Measurements from ENCODE around the gene ATP6AP1. TPM values are rescaled to one million over a fixed set of nuclear protein-coding genes. Genes with fewer than 3 reads are reported as not detected.
A peak's percentile ranks its signal among the peaks of the same experiment; 100 is the strongest.

Gene ATP6AP1
- total RNA-seq, 1 experiment from 2014 or later = 144 TPM

DNA sequence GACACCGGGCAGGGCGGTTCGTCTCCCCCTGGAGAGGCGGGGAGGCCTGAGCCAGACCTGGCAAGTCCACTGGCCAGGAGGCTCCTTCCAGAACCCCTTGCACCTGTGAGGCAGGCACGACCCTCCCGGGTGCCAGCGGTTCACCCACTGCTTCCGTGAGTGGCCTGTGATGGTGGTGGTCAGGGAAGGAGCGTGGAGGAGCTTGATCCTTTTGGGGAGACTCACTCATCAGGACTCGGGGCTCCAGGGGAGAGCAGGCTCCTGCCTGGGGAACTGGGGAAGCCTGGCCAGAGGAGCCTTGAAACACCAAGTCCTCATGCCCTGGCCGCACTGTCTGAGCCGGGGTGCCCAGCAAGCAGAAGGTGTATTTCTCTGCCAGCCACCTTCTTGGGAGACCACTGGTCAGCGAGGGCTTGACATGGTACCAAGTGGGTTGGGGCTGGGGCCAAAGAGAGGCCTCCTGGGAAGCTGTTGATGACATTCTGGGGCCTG, 16.3 kb downstream of the ATP6AP1 start:
- DNase-seq (ENCODE audit: low read depth) = no peak

DNA sequence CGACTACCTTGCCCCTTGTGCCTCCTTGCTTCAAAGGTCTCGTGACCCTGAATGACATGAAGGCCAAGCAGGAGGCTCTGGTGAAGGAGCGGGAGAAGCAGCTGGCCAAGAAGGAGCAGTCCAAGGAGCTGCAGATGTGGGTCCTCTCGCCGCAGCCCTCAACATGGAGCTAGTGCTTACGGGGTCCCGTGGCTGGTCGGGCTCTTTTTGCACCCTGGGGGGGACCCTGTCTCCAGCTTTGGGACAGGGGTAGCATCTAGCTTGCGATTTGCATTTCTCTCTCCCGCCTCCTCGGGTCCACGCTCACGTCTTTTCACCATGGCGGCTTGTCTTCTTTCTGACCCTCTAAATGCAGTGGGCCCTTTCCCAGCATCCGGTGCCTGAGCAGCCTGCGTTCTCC, 17.3 kb downstream of the ATP6AP1 start:
- no peak for DNase-seq (ENCODE audit: low read depth)

DNA sequence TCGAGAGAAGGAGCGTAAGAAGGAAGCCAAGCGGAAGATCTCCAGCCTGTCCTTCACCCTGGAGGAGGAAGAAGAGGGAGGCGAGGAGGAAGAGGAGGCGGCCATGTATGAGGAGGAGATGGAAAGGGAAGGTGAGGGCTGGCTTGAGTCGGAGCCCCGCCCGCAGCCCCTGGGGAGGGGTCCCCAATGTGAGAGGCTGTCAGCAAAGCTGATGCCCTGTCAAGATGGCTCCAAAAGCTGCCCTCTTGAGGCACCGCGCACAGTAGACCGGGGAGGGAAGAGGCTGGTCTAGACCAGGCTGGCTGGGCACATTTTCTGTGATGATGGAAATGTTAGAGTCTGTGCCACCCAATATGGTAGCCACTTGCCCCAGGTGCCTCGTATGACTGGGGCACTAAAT, 18.0 kb downstream of the ATP6AP1 start:
- DNase-seq (ENCODE audit: low read depth) = no peak

DNA sequence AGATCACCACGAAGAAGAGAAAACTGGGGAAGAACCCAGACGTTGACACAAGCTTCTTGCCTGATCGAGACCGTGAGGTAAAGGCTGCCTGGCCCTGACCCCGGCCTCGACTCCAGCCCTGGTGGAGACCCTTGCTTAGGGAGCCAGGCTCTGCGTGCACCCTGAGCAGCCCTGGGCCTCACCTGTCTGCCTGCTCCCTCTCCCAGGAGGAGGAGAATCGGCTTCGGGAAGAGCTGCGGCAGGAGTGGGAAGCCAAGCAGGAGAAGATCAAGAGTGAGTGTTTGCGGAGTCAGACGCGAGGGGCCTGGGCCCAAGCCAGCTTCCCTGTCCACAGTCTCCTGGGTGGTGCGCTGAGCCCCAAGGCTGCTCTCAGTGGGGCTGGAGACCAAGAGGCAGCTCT, 20.0 kb downstream of the ATP6AP1 start:
- no peak for DNase-seq (ENCODE audit: low read depth)

DNA sequence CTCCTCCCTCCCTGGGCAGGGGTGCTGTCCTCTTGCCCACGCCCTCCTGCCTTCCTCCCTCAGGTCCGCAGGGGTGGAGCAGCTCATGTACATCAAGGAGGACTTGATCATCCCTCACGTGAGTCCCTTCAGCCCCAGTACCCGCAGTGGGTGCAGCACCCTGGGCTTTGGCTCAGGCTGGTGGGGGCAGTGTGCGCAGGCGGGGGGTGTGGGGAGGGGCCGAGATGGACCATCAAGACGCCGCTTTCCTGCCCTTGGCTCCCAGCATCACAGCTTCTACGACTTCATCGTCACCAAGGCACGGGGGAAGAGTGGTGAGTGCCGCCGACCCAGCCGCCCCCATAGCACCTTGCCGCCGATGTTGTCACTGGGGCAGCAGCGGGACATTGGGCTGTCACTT, 21.1 kb downstream of the ATP6AP1 start:
- no peak for DNase-seq (ENCODE audit: low read depth)

DNA sequence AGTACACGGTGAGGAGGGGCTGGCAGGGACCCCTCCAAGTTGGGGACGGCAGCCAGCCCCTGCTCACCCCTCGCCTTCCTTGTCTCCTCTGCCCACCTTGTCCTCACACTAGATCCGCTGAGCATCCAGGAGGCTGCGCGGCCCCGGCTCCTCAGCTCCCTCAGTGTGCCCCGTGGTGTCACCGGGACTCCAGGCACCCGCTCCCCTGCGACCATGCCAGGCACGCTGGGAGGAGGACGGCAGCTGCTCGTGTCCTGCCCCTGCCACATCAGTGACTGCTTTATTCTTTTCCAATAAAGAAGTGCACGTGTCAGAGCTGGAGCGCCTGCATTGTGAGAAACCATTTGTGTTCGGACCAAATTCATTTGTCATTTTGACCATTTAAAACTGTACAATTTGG, 21.8 kb downstream of the ATP6AP1 start:
- DNase-seq (ENCODE audit: low read depth) = no peak

DNA sequence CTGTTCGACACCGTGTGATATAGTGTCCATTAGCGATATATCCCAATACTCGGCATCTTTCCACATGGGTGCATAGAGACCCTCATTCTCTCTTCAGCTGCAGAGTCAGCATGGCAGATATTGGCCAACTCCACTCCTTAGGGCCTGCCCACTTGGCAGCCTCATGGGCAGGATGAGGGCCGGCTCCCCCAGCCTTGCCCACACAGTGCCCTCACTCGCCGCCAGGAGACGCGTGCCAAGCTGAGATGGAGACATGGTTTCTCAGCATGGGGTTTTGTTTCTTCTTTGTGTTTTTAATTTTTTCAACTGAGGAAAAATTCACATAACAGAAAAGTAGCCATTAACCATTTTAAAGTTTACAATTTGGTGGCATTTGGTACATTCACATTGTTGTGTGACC, 24.3 kb downstream of the ATP6AP1 start:
- DNase-seq (ENCODE audit: low read depth) = no peak

DNA sequence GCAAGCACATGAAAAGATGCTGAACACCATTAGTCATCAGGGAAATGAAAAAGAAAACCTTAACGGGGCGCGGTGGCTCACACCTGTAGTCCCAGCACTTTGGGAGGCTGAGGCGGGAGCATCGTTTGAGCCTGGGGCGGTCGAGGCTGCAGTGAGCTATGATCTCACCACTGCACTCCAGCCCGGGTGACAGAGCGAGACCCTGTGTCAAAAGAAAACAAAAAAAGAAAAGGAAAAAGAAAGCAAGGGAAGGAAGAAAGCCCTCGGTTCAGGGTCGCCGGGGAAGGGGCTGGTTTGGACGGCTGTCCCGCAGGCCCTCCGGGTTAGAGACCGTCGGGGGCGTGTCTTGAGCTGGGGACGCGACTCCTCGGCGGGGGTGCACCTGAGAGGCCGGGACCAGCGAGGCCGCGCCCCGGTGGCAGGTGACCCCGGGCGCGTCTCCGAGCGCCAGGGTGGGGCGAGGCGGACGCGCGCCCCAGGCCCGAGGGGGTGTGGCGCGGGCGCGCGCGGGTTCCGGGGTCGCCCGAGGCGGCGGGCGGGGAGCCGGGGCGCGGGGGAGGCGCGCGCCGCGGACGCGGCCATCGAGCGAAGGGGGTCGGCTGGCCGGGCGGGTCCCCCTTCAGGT, 29.1 kb downstream of the ATP6AP1 start:
- DNase-seq (ENCODE audit: low read depth) = peak; percentile 44

DNA sequence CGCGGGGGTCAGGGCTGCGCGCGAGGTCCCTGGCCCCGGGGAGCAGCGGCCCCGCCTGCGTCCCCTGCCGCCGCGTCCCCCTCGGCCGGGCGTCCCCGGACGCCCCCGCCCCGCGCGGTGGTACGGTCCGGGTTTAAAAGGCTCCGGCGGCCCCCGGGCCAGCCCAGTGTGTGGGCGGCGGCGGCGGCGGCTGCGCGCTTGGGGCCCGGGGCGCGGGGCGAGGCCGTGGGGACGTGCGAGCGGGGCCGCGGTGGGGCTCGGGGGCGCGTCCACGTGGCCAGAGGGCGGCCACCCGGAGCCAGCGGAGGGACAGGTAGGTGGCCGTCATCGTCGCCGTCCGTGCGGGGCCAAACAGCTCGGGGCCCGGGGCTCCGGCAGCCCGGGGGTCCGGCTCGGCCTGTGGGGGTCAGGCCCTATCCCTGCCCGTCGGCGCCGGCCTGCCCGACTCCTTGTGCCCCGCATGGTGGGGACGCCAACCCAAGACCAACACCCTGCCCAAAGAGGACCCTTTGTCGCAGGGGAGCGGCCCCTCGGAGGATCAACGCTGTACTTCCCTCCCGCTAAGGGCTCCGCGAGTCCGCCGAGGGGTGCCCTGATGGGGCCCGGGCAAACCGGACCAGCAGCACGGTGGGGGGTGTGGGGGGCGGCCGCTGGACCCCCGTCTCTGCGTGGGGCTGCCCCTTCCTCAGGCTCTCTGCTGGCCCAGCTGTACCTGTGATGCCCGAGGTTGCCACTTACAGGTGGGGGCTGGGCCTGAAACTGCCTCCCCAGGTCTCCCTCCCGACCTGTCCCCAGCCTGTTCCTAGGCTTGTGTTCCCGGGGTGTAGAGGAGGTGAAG, 29.9 kb downstream of the ATP6AP1 start, which contains the start of gene PLXNA3:
Gene PLXNA3 (plus strand): TSS at position 166 of the 838 bp plus-strand sequence. CDS start 1,903 bp downstream, outside the sequence.
- peak; percentile 40 for DNase-seq (ENCODE audit: low read depth)

DNA sequence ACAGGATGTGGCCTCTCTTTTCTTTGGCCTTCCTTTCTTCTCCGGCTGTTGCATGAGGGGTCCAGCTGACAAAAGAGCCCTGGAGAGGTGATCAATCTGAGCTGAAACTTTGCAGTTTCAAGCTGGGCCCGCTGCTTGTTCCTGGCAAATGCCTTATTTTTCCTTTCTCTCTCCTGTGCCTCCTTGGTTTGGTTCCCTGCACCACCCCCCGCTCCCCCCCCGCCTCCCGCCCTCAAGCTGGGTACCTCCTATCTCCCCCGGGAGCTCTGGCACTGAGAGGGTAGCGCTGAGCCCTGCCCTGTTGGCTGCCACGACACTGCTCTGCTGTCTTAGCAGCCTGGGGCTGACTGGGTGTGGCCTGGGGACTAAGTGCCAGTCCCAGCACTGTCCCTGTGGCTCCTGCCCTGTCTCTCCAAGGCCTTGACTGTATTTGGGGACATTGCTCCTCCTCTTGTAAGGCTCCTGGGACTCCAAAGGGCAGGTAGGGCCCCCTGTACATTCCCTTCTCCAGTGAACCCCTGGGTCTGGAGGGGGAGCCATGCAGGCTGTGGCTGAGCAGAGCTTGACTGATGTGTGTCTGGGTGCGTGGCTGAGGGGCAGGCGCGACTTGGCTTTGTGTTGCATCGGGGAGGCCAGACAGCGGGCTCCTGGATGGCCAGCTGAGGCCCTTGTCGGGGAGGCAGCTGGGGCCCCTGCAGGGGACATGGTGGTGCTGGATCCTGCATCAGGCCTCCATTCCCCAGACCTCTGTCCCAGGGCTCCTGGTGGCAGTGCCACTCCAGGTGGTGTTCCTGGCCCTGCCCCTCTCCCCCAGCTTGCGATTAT, 30.7 kb downstream of the ATP6AP1 start:
- peak; percentile 60 for DNase-seq (ENCODE audit: low read depth)

DNA sequence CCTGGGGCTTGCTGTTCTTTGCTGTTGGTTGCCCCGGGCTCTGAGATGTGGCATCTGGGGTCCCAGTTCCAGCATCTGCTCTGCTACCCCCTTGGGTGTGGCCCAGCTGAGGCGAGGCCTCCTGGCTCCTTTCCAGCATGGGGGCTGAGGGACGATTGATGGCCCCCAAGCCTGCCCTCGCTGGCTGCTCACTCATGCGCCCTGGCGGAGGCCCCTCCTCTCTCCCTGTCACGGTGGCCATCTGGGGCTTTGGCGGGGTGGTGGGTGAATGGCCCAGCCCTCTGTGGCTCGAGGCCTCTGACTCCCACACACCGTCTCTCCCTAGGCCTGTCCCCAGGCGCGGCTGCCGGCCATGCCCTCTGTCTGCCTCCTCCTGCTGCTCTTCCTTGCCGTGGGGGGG, 31.4 kb downstream of the ATP6AP1 start:
- DNase-seq (ENCODE audit: low read depth) = no peak

DNA sequence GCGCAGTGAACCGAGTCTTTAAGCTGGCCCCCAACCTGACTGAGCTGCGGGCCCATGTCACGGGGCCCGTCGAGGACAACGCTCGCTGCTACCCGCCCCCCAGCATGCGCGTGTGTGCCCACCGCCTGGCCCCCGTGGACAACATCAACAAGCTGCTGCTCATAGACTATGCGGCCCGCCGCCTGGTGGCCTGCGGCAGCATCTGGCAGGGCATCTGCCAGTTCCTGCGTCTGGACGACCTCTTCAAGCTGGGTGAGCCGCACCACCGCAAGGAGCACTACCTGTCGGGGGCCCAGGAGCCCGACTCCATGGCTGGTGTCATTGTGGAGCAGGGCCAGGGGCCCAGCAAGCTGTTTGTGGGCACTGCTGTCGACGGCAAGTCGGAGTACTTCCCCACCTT, 31.8 kb downstream of the ATP6AP1 start:
- no peak for DNase-seq (ENCODE audit: low read depth)

DNA sequence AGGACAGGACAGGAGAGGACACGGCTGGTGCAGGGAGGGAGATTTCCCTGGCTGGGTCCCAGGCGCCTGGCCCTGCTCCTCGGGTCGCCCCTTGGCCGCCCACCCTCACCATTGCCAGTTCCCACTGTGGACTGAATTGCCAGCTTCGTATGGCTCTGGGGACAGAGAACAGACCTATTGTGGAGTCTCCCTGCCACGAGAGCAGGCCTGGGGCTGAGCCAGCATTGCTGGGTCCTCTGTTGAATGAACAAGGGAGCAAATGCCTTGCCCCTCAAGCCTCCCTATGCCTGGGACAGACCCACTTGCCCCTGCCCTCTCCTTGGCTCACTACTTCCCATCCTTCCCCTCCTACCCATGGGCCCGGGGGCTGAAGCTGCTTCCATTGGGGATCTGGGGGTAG, 33.9 kb downstream of the ATP6AP1 start:
- no peak for DNase-seq (ENCODE audit: low read depth)

DNA sequence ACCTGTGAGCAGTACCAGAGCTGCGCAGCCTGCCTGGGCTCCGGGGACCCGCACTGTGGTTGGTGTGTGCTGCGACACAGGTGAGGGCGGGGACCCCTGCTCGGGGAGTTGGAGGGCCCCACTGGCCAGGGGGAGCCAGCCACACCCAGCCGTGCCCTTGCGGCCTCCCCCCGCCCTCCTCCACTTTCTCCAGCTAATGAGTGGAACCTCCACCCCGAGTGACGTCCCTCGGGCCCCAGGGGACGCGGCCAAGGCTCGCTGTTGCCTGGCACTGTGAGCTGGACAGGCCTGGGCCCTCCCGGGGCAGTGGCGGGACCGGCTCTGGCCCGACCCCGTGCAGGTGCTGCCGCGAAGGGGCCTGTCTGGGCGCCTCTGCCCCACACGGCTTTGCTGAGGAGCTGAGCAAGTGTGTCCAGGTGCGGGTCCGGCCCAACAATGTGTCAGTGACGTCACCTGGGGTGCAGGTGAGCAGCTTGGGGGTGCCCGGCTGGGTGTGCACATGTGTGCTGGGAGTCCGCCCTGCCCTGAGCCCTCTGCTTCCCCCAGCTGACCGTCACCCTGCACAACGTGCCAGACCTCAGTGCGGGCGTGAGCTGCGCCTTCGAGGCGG, 35.2 kb downstream of the ATP6AP1 start:
- no peak for DNase-seq (ENCODE audit: low read depth)

DNA sequence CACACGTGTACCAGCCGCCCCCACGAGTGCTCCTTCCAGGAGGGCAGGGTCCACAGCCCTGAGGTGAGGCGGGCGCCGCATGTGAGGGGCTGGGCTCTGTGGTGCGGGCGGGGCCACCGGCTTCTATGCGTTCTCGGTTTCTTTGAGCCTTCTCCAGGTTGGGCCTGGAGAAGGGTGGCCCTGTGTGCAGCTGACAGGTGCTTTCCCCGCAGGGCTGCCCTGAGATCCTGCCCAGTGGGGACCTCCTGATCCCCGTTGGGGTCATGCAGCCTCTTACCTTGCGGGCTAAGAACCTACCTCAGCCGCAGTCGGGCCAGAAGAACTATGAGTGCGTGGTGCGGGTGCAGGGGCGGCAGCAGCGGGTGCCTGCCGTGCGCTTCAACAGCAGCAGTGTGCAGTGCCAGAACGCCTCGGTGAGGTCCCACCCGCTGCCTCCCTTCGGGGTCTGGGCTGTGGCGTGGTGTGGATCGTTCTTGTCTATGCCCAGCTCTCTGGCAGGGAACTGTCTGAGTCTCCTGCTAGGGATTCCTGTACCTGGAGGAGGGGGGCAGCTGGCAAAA, 36.4 kb downstream of the ATP6AP1 start:
- DNase-seq (ENCODE audit: low read depth) = no peak

DNA sequence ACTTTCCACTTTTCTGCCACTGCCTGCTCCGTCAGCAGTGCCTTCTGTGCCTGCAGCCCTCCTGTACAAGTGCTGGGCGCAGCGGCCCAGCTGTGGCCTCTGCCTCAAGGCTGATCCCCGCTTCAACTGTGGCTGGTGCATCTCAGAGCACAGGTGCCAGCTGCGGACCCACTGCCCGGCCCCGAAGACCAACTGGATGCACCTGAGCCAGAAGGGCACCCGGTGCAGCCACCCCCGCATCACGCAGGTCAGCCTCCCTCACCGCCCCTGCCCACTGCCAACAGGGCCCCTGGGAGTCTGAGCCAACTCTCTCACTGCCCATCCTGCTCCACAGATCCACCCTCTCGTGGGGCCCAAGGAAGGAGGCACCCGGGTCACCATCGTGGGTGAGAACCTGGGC, 37.1 kb downstream of the ATP6AP1 start:
- DNase-seq (ENCODE audit: low read depth) = no peak

DNA sequence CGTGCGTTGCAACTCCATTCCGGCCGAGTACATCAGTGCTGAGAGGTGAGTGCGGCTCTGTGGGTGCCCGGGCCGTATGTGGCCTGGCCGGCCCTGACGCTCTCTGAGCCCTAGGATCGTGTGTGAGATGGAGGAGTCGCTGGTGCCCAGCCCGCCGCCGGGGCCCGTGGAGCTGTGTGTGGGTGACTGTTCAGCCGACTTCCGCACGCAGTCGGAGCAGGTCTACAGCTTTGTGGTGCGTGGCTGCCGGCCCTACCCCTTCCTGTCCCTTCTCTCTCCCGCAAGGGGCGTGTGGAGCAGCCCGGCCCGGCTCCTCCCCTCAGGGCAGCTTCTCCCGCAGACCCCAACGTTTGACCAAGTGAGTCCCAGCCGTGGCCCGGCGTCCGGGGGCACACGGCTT, 37.6 kb downstream of the ATP6AP1 start:
- DNase-seq (ENCODE audit: low read depth) = no peak

DNA sequence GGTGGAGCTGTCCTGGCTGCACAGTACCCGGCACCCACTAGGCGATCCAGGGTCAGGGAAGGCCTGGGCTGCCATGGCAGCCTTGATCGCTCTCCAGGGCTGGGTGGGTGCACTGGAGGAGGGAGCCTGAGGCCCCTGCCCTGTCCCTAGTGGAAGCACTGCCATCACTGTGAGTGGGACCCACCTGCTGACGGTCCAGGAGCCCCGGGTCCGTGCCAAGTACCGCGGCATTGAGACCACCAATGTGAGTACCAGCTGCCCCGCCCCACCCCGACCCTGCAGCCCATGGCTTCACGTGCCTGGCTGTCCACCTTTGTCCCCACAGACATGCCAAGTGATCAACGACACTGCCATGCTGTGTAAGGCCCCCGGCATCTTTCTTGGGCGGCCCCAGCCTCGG, 38.4 kb downstream of the ATP6AP1 start:
- DNase-seq (ENCODE audit: low read depth) = no peak

DNA sequence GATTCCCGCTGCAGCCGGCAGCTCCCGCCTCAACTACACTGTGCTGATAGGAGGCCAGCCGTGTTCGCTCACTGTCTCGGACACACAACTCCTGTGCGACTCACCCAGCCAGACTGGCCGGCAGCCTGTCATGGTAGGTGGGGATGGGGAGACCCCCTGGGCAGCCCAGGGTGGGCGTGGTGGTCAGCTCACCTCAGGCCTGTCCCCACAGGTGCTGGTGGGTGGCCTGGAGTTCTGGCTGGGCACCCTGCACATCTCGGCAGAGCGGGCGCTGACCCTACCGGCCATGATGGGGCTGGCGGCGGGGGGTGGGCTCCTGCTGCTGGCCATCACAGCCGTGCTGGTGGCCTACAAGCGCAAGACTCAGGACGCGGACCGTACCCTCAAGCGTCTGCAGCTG, 39.1 kb downstream of the ATP6AP1 start:
- DNase-seq (ENCODE audit: low read depth) = no peak

DNA sequence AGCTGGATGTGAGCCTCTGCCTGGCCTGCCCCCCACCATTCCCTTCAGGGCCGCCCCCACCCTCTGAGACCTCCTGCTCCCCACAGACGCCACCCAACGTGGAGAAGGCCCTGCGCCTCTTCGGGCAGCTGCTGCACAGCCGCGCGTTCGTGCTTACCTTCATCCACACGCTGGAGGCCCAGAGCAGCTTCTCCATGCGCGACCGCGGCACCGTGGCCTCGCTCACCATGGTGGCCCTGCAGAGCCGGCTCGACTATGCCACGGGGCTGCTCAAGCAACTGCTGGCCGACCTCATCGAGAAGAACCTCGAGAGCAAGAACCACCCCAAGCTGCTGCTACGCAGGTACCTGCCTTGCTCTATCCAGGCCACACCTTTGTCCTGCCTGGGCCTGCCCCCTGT, 39.7 kb downstream of the ATP6AP1 start:
- no peak for DNase-seq (ENCODE audit: low read depth)

DNA sequence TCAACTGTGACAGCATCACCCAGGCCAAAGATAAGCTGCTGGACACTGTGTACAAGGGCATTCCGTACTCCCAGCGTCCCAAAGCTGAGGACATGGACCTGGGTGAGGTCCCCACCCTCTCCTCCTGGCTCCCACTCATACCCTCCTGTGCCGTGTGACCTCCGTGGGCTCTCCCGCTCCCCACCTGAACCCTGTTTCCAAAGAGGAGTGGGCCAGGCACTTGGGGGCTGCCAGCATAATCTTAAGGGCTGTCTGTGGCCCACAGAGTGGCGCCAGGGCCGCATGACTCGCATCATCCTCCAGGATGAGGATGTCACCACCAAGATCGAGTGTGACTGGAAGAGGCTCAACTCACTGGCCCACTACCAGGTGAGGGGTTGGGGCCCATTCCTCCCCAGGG, 40.6 kb downstream of the ATP6AP1 start:
- no peak for DNase-seq (ENCODE audit: low read depth)

DNA sequence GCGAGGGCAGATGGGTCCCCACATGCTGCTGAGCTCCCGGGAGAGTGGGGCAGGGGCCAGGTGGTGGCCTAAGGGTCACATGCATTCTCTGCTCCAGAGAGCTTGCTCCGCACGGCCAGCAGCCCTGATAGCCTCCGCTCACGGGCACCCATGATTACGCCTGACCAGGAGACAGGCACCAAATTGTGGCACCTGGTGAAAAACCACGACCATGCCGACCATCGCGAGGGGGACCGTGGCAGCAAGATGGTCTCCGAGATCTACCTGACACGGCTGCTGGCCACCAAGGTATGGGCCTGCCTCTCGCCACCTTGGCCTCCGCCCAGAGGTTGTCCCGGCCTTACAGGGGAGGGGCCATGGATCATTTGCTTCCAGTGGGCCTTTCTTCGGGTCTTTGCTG, 41.4 kb downstream of the ATP6AP1 start:
- DNase-seq (ENCODE audit: low read depth) = no peak
